K562 (cell line): ENCODE results near the gene ELK4. TPM values are rescaled to one million over a fixed set of nuclear protein-coding genes. Genes with fewer than 3 reads are reported as not detected.

Experiments
- ATAC-seq: fragments of 200-7000 bp; cut with Tn5 transposase; 3 replicates; pipeline ENCODE4 v1.9.1; 2020; ENCODE audit warnings: moderate library complexity
- BruUV-seq: library from RNA; stranded (reverse); fragments of 400-500 nt; replicated peaks from 2 replicates; lab custom pipeline; 2021; lab: Mats Ljungman, UMichigan
- CTCF ChIA-PET: fragments of 300-600 bp; formaldehyde crosslinking; extraction: SDS; loops from one replicate; lab custom pipeline; 2021; ENCODE audit warnings: low intra/inter-chr PET ratio; lab: Yijun Ruan, JAX
- POLR2A ChIA-PET: fragments of 300-600, 350-650 bp; sonication (Branson Sonifier 250); formaldehyde crosslinking; extraction: SDS; loops from one replicate; lab custom pipeline; 2021; ENCODE audit warnings: antibody characterized with exemption, inconsistent platforms; lab: Yijun Ruan, JAX
- DNase-seq, 4 experiments: peaks; one replicate each; pipeline versions ENCODE4 v3.0.0 to v3.0.0-alpha.2; 2011 to 2018; ENCODE audit warnings: low spot score in 3 of 4, mixed read lengths in 3 of 4; ENCODE audit errors: extremely low read depth in 1 of 4
- FAIRE-seq: peaks from 2 replicates; lab custom pipeline; 2011; peaks lifted over from hg19 to GRCh38; lab: Jason Lieb, UNC
- H2AFZ ChIP-seq: 2 replicates; pipeline ENCODE4 v1.6.0; 2011; ENCODE audit warnings: low read depth, low read length, control low read depth, inconsistent platforms
- H3K27ac ChIP-seq: fragments of 200-600 bp; 3 replicates; pipeline ENCODE4 v1.8.0; 2011; ENCODE audit warnings: low read depth, mild to moderate bottlenecking, control low read depth, inconsistent platforms, low read length, moderate library complexity, mixed read lengths; ENCODE audit errors: extremely low read depth
- H3K27me3 ChIP-seq, 2 experiments: fragments of 300-600 bp in 1 of 2; 2 replicates in 1 of 2; 3 replicates in 1 of 2; pipeline versions ENCODE4 v1.6.0 to v1.8.0; 2011; ENCODE audit warnings: inconsistent platforms in 2 of 2, low read length in 2 of 2, mild to moderate bottlenecking in 1 of 2, mixed read lengths in 1 of 2, moderate library complexity in 1 of 2; ENCODE audit not compliant: control insufficient read depth in 2 of 2, insufficient read depth in 2 of 2
- H3K36me3 ChIP-seq: fragments of 300-600 bp; 3 replicates; pipeline ENCODE4 v1.8.0; 2011; ENCODE audit warnings: mild to moderate bottlenecking, low read length, inconsistent platforms; ENCODE audit not compliant: control insufficient read depth, insufficient read depth
- H3K4me1 ChIP-seq, 2 experiments: fragments of 200-600 bp in 1 of 2; replicated peaks in 1 of 2; 2 replicates in 1 of 2; 3 replicates in 1 of 2; pipeline versions ENCODE4 v1.5.1 to v1.8.0; 2011; ENCODE audit warnings: inconsistent platforms in 2 of 2, low read length in 2 of 2, mild to moderate bottlenecking in 1 of 2, mixed read lengths in 1 of 2, moderate library complexity in 1 of 2; ENCODE audit not compliant: control insufficient read depth in 2 of 2, insufficient read depth in 2 of 2
- H3K4me2 ChIP-seq: 2 replicates; pipeline ENCODE4 v1.6.1; 2011; ENCODE audit warnings: low read length, control low read depth, inconsistent platforms, mixed read lengths; ENCODE audit not compliant: insufficient read depth
- H3K4me3 ChIP-seq: fragments of 200-600 bp; sonication (generic), shearing (Covaris generic); 2 replicates; pipeline ENCODE4 v1.5.1; 2016; ENCODE audit warnings: control low read depth, inconsistent platforms
- H3K79me2 ChIP-seq: fragments of 200-600 bp; 3 replicates; pipeline ENCODE4 v1.8.0; 2011; ENCODE audit warnings: low read length, inconsistent platforms; ENCODE audit not compliant: control insufficient read depth, insufficient read depth
- H3K9ac ChIP-seq, 2 experiments: 2 replicates each; pipeline versions ENCODE4 v1.6.0 to v1.6.1; 2011; ENCODE audit warnings: low read depth in 2 of 2, low read length in 2 of 2, control low read depth in 1 of 2, inconsistent platforms in 1 of 2, mild to moderate bottlenecking in 1 of 2, mixed read lengths in 1 of 2; ENCODE audit not compliant: insufficient read depth in 1 of 2
- H3K9me1 ChIP-seq: one replicate; pipeline ENCODE4 v1.6.0; 2011; ENCODE audit warnings: inconsistent platforms, mild to moderate bottlenecking, low read length, moderate library complexity; ENCODE audit not compliant: control insufficient read depth, insufficient read depth
- H3K9me3 ChIP-seq: replicated peaks from 2 replicates; pipeline ENCODE4 v1.5.1; 2011; ENCODE audit warnings: low read depth, low read length, inconsistent platforms; ENCODE audit not compliant: control insufficient read depth, insufficient read depth
- H4K20me1 ChIP-seq: replicated peaks from 2 replicates; pipeline ENCODE4 v1.6.1; 2011; ENCODE audit warnings: low read length, inconsistent platforms, mixed read lengths; ENCODE audit not compliant: control insufficient read depth, insufficient read depth
- ATF3 ChIP-seq, 2 experiments: fragments of 450-650 bp in 1 of 2; sonication (generic) in 1 of 2; formaldehyde crosslinking in 1 of 2; IDR thresholded peaks in 1 of 2; conservative IDR thresholded peaks in 1 of 2; 2 replicates each; pipeline versions ENCODE4 v1.6.1 to v1.8.1; 2016 to 2023; ENCODE audit warnings: mild to moderate bottlenecking in 2 of 2, moderate library complexity in 2 of 2, inconsistent platforms in 1 of 2, missing genetic modification reagents in 1 of 2
- CEBPB ChIP-seq: fragments of 450-650 bp; IDR thresholded peaks from 2 replicates; pipeline ENCODE4 v1.6.1; 2016; ENCODE audit warnings: missing genetic modification characterization, missing compliant biosample characterization
- CEBPG ChIP-seq, 3 experiments: fragments of 200-800 bp in 1 of 3; sonication (Bioruptor generic) in 1 of 3; sonication (generic) in 1 of 3; formaldehyde crosslinking in 1 of 3; IDR thresholded peaks in 2 of 3; conservative IDR thresholded peaks in 1 of 3; 2 replicates each; pipeline versions ENCODE4 v1.6.1 to v1.8.0; 2016 to 2022; ENCODE audit warnings: missing compliant biosample characterization in 2 of 3, missing genetic modification characterization in 2 of 3, mild to moderate bottlenecking in 1 of 3, missing genetic modification reagents in 1 of 3
- PHB2 ChIP-seq: fragments of 450-650 bp; IDR thresholded peaks from 2 replicates; pipeline ENCODE4 v1.6.1; 2017; ENCODE audit warnings: low read depth
- WGBS: fragments of 100-300 bp; shearing (Covaris generic); methylation state at CpG from one replicate; pipeline ENCODE4 v1.1.6; 2016; ENCODE audit warnings: low coverage, mixed read lengths; ENCODE audit not compliant: insufficient coverage; ENCODE audit errors: missing lambda C conversion rate; 5-methylcytosine and 5-hydroxymethylcytosine counted together
- in situ Hi-C: fragments of 300-500 bp; cut with MboI; formaldehyde crosslinking; loops from 4 replicates; pipeline ENCODE4 v1.15.0; 2018; ENCODE audit warnings: inconsistent platforms, mixed read lengths
- intact Hi-C: fragments of 100-400 bp; cut with micrococcal nuclease; formaldehyde crosslinking; loops from 2 replicates; pipeline ENCODE4 v1.14.2; 2022
- polyA plus RNA-seq, 8 experiments: library from polyadenylated mRNA; depleted of rRNA in 4 of 8; stranded (reverse) in 5 of 8; unstranded in 3 of 8; fragments of >200 nt; fragmentation: Nextera tagmentation in 2 of 8; fragmentation: Illumina TruSeq in 1 of 8; extraction: Ambion mirVana in 2 of 8; extraction: Trizol in 1 of 8; gene quantifications; 2 replicates each; pipeline versions ENCODE4 v1.2.1 to v1.2.3, GENCODE V29; 2011 to 2014; ENCODE audit warnings: inconsistent platforms in 1 of 8, missing spikeins in 1 of 8
- total RNA-seq, 7 experiments: library from RNA; depleted of rRNA in 6 of 7; stranded (reverse); fragments of >200 nt in 6 of 7; fragmentation: Illumina TruSeq in 2 of 7; extraction: Trizol in 2 of 7; gene quantifications; 2 replicates each; pipeline versions ENCODE4 v1.2.1 to v1.2.3, GENCODE V29; 2011 to 2021; ENCODE audit warnings: low replicate concordance in 1 of 7

ELK4 gene
- total and polyA plus RNA-seq, 9 of the 15 experiments (the other 6 are each of a cell fraction or from before 2014, with no cell fraction given): 2.0 to 21.7 (median 9.2) TPM

GRCh38 chr1:205604825-205605505 lies 26.8 kb downstream of the ELK4 start:
- Histone ChIP-seq H3K27ac (no peak overlapping the region), H3K4me3 (no peak overlapping the region), H3K9ac (no peak overlapping the region), H3K9me3 (no peaks in the 10 kb centered on the region), H3K79me2 (peaks cover 2% of the 10 kb centered on the region; the same call in 1 of the 3 replicates), H3K27me3 (no peaks in the 10 kb centered on the region), H3K36me3 (peaks cover 32% of the 10 kb centered on the region), H4K20me1 (0 out of 2 replicates have a peak, but pooled peaks cover 4% of the 10 kb centered on the region), H2AFZ (no peak overlapping the region), H3K4me1 (no peaks in the 10 kb centered on the region), H3K4me2 (no peak overlapping the region), H3K9me1 (no peaks in the 10 kb centered on the region)
- BruUV-seq: no TSS peak
- intact Hi-C loops: no loop called here
- TF ChIP-seq CEBPB (tag) (peak; percentile 35; the same call in 1 of the 2 replicates), CEBPG (CRISPR knock-in tag; IDR thresholded peaks at IDR 0.05) (no peak), CEBPG (tag; conservative IDR thresholded peaks at IDR 0.05 in 1 of 2, IDR thresholded peaks at IDR 0.05 in 1 of 2) (peak; percentile 66 to 74; a peak in 3 of 4 replicates), PHB2 (no peak), ATF3 (IDR thresholded peaks at IDR 0.05) (peak; percentile 62), ATF3 (CRISPR knock-in tag; conservative IDR thresholded peaks at IDR 0.05) (no peak)
- POLR2A ChIA-PET: interaction anchor here (1.5 kb wide), 1 partner anchor 13 kb away, joined by 4 read pairs; no protein-coding TSS in a partner anchor
- in situ Hi-C loops: no loop called here
- FAIRE-seq (no peak), DNase-seq (no peak), ATAC-seq (no peak)
- WGBS: 82% methylated on average over 5 of the region's 5 CpGs
- CTCF ChIA-PET: interaction anchor here (0.7 kb wide), 1 partner anchor 302 kb away, joined by 3 read pairs; no protein-coding TSS in a partner anchor
